HCT116 (cell line): Measurements from ENCODE around the gene PPP1R3E. TPM values are rescaled to one million over a fixed set of nuclear protein-coding genes. Genes with fewer than 3 reads are reported as not detected.

Source experiments
- ATAC-seq: fragments of 200-7000 bp; cut with Tn5 transposase; 2 replicates; pipeline ENCODE4 v1.9.1; 2020; ENCODE audit warnings: mild to moderate bottlenecking, moderate library complexity
- BruUV-seq: library from RNA; stranded (reverse); fragments of 400-500 nt; replicated peaks from 2 replicates; lab custom pipeline; 2021; lab: Mats Ljungman, UMichigan
- CTCF ChIA-PET: fragments of 300-600 bp; sonication (Branson Sonifier 250); formaldehyde crosslinking; loops from one replicate; lab custom pipeline; 2021; ENCODE audit warnings: antibody characterized with exemption; lab: Charles Lee
- POLR2A ChIA-PET: fragments of 300-600, 350-600 bp; sonication (Branson Sonifier 250); formaldehyde crosslinking; loops from one replicate; lab custom pipeline; 2021; ENCODE audit warnings: antibody characterized with exemption; lab: Charles Lee
- RAD21 ChIA-PET, 2 experiments: fragments of 300-600 bp; sonication (Branson Sonifier 250); formaldehyde crosslinking; loops; one replicate each; lab custom pipeline; 2023; ENCODE audit warnings: low total read pairs in 2 of 2; ENCODE audit not compliant: uncharacterized antibody in 2 of 2, unreplicated experiment in 2 of 2, low non-redundant PET in 1 of 2; lab: Charles Lee
- DNase-seq: peaks from one replicate; pipeline ENCODE4 v3.0.0-alpha.2; 2010; ENCODE audit warnings: low read depth, low spot score
- H2AFZ ChIP-seq: fragments of 200-600 bp; shearing (Covaris generic), sonication (generic); 2 replicates; pipeline ENCODE4 v1.6.1; 2017; ENCODE audit warnings: low read depth, mixed run types, mixed read lengths, antibody characterized with exemption, low read length; ENCODE audit not compliant: poor library complexity, severe bottlenecking
- H3K27ac ChIP-seq: 2 replicates; pipeline ENCODE4 v1.5.1; 2012; ENCODE audit warnings: low read depth, low read length
- H3K27me3 ChIP-seq: fragments of 200-600 bp; sonication (generic); 2 replicates; pipeline ENCODE4 v1.6.1; 2016; ENCODE audit warnings: mixed run types, low read length, mixed read lengths; ENCODE audit not compliant: insufficient read depth
- H3K36me3 ChIP-seq, 2 experiments: fragments of 200-500 bp in 1 of 2; fragments of 200-600 bp in 1 of 2; sonication (Bioruptor generic) in 1 of 2; sonication (generic) in 1 of 2; 2 replicates each; pipeline versions ENCODE4 v1.5.1 to v1.6.1; 2014 to 2016; ENCODE audit warnings: low read length in 2 of 2, inconsistent platforms in 1 of 2, mixed read lengths in 1 of 2, mixed run types in 1 of 2; ENCODE audit not compliant: insufficient read depth in 2 of 2, control insufficient read depth in 1 of 2
- H3K4me1 ChIP-seq, 2 experiments: fragments of 200-600 bp in 1 of 2; sonication (generic) in 1 of 2; 2 replicates each; pipeline versions ENCODE4 v1.5.1 to v1.6.1; 2012 to 2017; ENCODE audit warnings: low read length in 2 of 2, inconsistent platforms in 1 of 2, mild to moderate bottlenecking in 1 of 2, mixed read lengths in 1 of 2, mixed run types in 1 of 2, moderate library complexity in 1 of 2; ENCODE audit not compliant: insufficient read depth in 2 of 2, control insufficient read depth in 1 of 2
- H3K4me2 ChIP-seq: fragments of 200-600 bp; sonication (generic); 2 replicates; pipeline ENCODE4 v1.6.1; 2017; ENCODE audit warnings: mixed run types, low read length, mixed read lengths
- H3K4me3 ChIP-seq, 2 experiments: fragments of 200-600 bp in 1 of 2; sonication (generic) in 1 of 2; replicated peaks in 1 of 2; 2 replicates each; pipeline ENCODE4 v1.5.1; 2011 to 2016; ENCODE audit warnings: low read length in 2 of 2, control low read depth in 1 of 2, low read depth in 1 of 2, mild to moderate bottlenecking in 1 of 2, mixed read lengths in 1 of 2, mixed run types in 1 of 2
- H3K79me2 ChIP-seq: fragments of 200-600 bp; sonication (generic); 2 replicates; pipeline ENCODE4 v1.6.1; 2017; ENCODE audit warnings: mild to moderate bottlenecking, mixed run types, low read length, moderate library complexity, mixed read lengths; ENCODE audit not compliant: insufficient read depth
- H3K9ac ChIP-seq: fragments of 200-600 bp; sonication (generic); 2 replicates; pipeline ENCODE4 v1.6.1; 2016; ENCODE audit warnings: low read length, mixed read lengths
- H3K9me2 ChIP-seq: fragments of 200-600 bp; sonication (generic), shearing (Covaris generic); 2 replicates; pipeline ENCODE4 v1.6.1; 2017; ENCODE audit warnings: mixed run types, mild to moderate bottlenecking, moderate library complexity; ENCODE audit not compliant: insufficient read depth
- H3K9me3 ChIP-seq, 2 experiments: fragments of 200-500 bp in 1 of 2; fragments of 200-600 bp in 1 of 2; sonication (Bioruptor generic) in 1 of 2; sonication (generic) in 1 of 2; 2 replicates each; pipeline ENCODE4 v1.6.1; 2014 to 2017; ENCODE audit warnings: low read length in 2 of 2, mixed read lengths in 2 of 2, inconsistent platforms in 1 of 2, low read depth in 1 of 2, mild to moderate bottlenecking in 1 of 2, mixed run types in 1 of 2, moderate library complexity in 1 of 2; ENCODE audit not compliant: control insufficient read depth in 1 of 2, insufficient read depth in 1 of 2
- H4K20me1 ChIP-seq: fragments of 200-600 bp; sonication (generic), shearing (Covaris generic); 2 replicates; pipeline ENCODE4 v1.6.1; 2017; ENCODE audit warnings: mixed run types, mild to moderate bottlenecking, moderate library complexity; ENCODE audit not compliant: insufficient read depth
- CEBPB ChIP-seq: IDR thresholded peaks from 2 replicates; pipeline ENCODE4 v1.6.1; 2012; ENCODE audit warnings: low read depth
- EGR1 ChIP-seq: IDR thresholded peaks from 2 replicates; pipeline ENCODE4 v1.6.1; 2012; ENCODE audit warnings: low read depth
- EZH2 ChIP-seq: fragments of 200-600 bp; sonication (generic); IDR thresholded peaks from 2 replicates; pipeline ENCODE4 v1.6.1; 2017; ENCODE audit warnings: antibody characterized with exemption, mixed run types
- EZH2phosphoT487 ChIP-seq: fragments of 200-600 bp; IDR thresholded peaks from 2 replicates; pipeline ENCODE4 v1.6.1; 2018; ENCODE audit warnings: antibody characterized with exemption, borderline replicate concordance
- FOSL1 ChIP-seq: IDR thresholded peaks from 2 replicates; pipeline ENCODE4 v1.6.1; 2012; ENCODE audit warnings: low read depth
- JUND ChIP-seq: IDR thresholded peaks from 2 replicates; pipeline ENCODE4 v1.6.1; 2012
- POLR2A ChIP-seq: IDR thresholded peaks from 2 replicates; pipeline ENCODE4 v1.7.0; 2011; ENCODE audit warnings: borderline replicate concordance; ENCODE audit not compliant: insufficient read depth, insufficient read length; ENCODE audit errors: extremely low read depth
- RAD21 ChIP-seq: IDR thresholded peaks from 2 replicates; pipeline ENCODE4 v1.6.1; 2012; ENCODE audit warnings: low read depth, mild to moderate bottlenecking
- SP1 ChIP-seq: IDR thresholded peaks from 2 replicates; pipeline ENCODE4 v1.6.1; 2012; ENCODE audit warnings: low read depth
- SRF ChIP-seq: IDR thresholded peaks from 2 replicates; pipeline ENCODE4 v1.6.1; 2012; ENCODE audit warnings: low read depth
- ZNF274 ChIP-seq: fragments of 200-500 bp; sonication (Bioruptor generic); IDR thresholded peaks from 2 replicates; pipeline ENCODE4 v1.6.1; 2014; ENCODE audit warnings: mild to moderate bottlenecking, low read depth, low read length, inconsistent platforms
- intact Hi-C: fragments of 100-400 bp; cut with micrococcal nuclease; formaldehyde crosslinking; loops from 2 replicates; pipeline ENCODE4 v1.10.0; 2022
- total RNA-seq: library from RNA; stranded (reverse); gene quantifications from one replicate; pipeline ENCODE4 v1.2.1, GENCODE V29; 2021; ENCODE audit not compliant: unreplicated experiment
- TF ChIP-seq, protein P1 (sequence below): IDR thresholded peaks from 2 replicates; pipeline ENCODE4 v1.6.1; 2012
- TF ChIP-seq, protein P2 (sequence below), 3 experiments: fragments of 200-600 bp in 1 of 3; sonication (generic) in 1 of 3; IDR thresholded peaks in 2 of 3; conservative IDR thresholded peaks in 1 of 3; 2 replicates each; pipeline ENCODE4 v1.5.1; 2012 to 2017; ENCODE audit warnings: low read depth in 2 of 3, low read length in 2 of 3, antibody characterized with exemption in 1 of 3, borderline replicate concordance in 1 of 3, control low read depth in 1 of 3, mild to moderate bottlenecking in 1 of 3, mixed read lengths in 1 of 3, mixed run types in 1 of 3, moderate library complexity in 1 of 3; ENCODE audit not compliant: insufficient read depth in 1 of 3

PPP1R3E gene
- total RNA-seq, 1 experiment from 2014 or later = 5.6 TPM

DNA sequence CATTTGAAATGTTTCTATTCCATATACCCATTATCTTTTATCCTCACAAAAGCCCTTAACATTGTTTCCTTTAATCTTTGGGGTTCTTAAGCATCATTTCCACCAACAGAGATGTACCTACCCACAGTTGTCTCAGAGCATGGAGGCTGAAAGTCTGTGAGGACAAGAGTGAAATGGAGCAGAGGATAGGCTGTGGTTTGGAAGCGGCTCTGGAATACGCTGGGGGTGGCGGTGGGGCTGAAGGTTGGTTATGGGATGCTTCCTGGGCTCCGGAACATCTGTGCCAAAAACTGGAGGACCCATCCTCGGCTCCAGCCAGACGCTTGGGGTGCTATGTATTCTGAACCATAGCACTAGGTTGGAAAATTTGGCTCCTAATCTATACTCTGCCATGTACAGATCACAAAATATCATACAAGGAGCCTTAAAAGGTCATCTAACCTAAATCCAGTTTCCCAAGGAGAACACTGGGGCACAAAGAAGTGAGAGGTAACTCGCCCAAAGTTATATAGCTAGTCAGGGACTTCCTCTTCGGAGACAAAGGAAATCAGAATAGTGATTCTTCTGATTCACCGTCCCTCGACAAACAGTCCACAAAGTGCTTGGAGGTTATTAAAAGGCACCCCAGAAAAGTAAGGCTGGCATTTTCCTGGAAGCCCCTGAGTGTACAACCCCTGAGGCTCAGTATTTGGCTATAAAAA is 2.5 kb downstream of the PPP1R3E start:
- Histone ChIP-seq H3K4me1 (peaks cover 13 to 35% of the 10 kb centered on the region in 2 experiments), H3K9me2 (no peaks in the 10 kb centered on the region), H3K79me2 (no peaks in the 10 kb centered on the region), H3K27me3 (no peaks in the 10 kb centered on the region), H3K9me3 (no peaks in the 10 kb centered on the region), H3K4me2 (peak overlapping the region; percentile 95), H2AFZ (no peak overlapping the region), H3K9ac (peak overlapping the region; percentile 82), H3K4me3 (peak overlapping the region; percentile 49 to 64), H3K27ac (peak overlapping the region; percentile 96), H3K36me3 (no peaks in the 10 kb centered on the region), H4K20me1 (no peaks in the 10 kb centered on the region)
- TF ChIP-seq SRF (no peak), EGR1 (no peak), EZH2 (no peak), FOSL1 (no peak), RAD21 (no peak), EZH2phosphoT487 (no peak), SP1 (no peak), POLR2A (no peak), CEBPB (no peak), ZNF274 (no peak), JUND (no peak)
- TF ChIP-seq, protein P1, sequence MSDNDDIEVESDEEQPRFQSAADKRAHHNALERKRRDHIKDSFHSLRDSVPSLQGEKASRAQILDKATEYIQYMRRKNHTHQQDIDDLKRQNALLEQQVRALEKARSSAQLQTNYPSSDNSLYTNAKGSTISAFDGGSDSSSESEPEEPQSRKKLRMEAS = no peak
- TF ChIP-seq, protein P2, sequence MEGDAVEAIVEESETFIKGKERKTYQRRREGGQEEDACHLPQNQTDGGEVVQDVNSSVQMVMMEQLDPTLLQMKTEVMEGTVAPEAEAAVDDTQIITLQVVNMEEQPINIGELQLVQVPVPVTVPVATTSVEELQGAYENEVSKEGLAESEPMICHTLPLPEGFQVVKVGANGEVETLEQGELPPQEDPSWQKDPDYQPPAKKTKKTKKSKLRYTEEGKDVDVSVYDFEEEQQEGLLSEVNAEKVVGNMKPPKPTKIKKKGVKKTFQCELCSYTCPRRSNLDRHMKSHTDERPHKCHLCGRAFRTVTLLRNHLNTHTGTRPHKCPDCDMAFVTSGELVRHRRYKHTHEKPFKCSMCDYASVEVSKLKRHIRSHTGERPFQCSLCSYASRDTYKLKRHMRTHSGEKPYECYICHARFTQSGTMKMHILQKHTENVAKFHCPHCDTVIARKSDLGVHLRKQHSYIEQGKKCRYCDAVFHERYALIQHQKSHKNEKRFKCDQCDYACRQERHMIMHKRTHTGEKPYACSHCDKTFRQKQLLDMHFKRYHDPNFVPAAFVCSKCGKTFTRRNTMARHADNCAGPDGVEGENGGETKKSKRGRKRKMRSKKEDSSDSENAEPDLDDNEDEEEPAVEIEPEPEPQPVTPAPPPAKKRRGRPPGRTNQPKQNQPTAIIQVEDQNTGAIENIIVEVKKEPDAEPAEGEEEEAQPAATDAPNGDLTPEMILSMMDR (IDR thresholded peaks at IDR 0.05 in 2 of 3, conservative IDR thresholded peaks at IDR 0.05 in 1 of 3; ENCODE audit: borderline replicate concordance in 1 of 3, insufficient read depth in 1 of 3, low read depth in 2 of 3, low read length in 2 of 3) = no peak
- ChIA-PET POLR2A (interaction anchor here (0.7 kb wide), 1 partner anchor 8 kb away, joined by 3 read pairs; no protein-coding TSS in a partner anchor), RAD21 (interaction anchor here in 1 of 2 experiments (0.7 kb wide), 1 partner anchor 80 kb away, joined by 4 read pairs; no protein-coding TSS in a partner anchor), CTCF (interaction anchor here (0.7 to 4.8 kb wide), 10 partner anchors 13 to 294 kb away, joined by 3 to 27 read pairs (median 4); partner anchors contain the start of genes HOMEZ and PABPN1)
- BruUV-seq = no TSS peak
- ATAC-seq = no peak
- no peak for DNase-seq
- intact Hi-C loops = loop anchor here (1.0 to 10.0 kb wide), 3 partner anchors 35 to 315 kb away; partner anchors contain the start of gene AJUBA
